Panc1 (cell line): ENCODE results near the gene LHX4. TPM values are rescaled to one million over a fixed set of nuclear protein-coding genes. Genes with fewer than 3 reads are reported as not detected.
A peak's percentile ranks its signal among the peaks of the same experiment; 100 is the strongest.

Experiments
- ATAC-seq: fragments of 200-7000 bp; cut with Tn5 transposase; 2 replicates; pipeline ENCODE4 v1.9.1; 2020; ENCODE audit warnings: mild to moderate bottlenecking, moderate library complexity
- BruUV-seq: library from RNA; stranded (reverse); fragments of 400-500 nt; replicated peaks from 2 replicates; lab custom pipeline; 2021; lab: Mats Ljungman, UMichigan
- CTCF ChIA-PET: fragments of 300-600 bp; sonication (Branson Sonifier 250); formaldehyde crosslinking; loops from one replicate; lab custom pipeline; 2022; ENCODE audit warnings: antibody characterized with exemption; lab: Charles Lee
- POLR2A ChIA-PET: fragments of 300-600 bp; sonication (Branson Sonifier 250); formaldehyde crosslinking; loops from one replicate; lab custom pipeline; 2022; ENCODE audit warnings: antibody characterized with exemption; lab: Charles Lee
- DNase-seq: peaks from one replicate; pipeline ENCODE4 v3.0.0-alpha.2; 2010; ENCODE audit warnings: low read depth, low spot score
- H3K27ac ChIP-seq: 2 replicates; pipeline ENCODE4 v1.5.1; 2011; ENCODE audit warnings: mild to moderate bottlenecking, low read length, inconsistent platforms
- H3K27me3 ChIP-seq: fragments of 200-500 bp; sonication (Bioruptor generic); 2 replicates; pipeline ENCODE4 v1.6.0; 2014; ENCODE audit warnings: low read length, inconsistent platforms; ENCODE audit not compliant: control insufficient read depth, insufficient read depth
- H3K36me3 ChIP-seq: fragments of 200-500 bp; sonication (Bioruptor generic); 2 replicates; pipeline ENCODE4 v1.5.1; 2014; ENCODE audit warnings: inconsistent platforms, mild to moderate bottlenecking, low read length, moderate library complexity; ENCODE audit not compliant: control insufficient read depth, insufficient read depth
- H3K4me1 ChIP-seq: 2 replicates; pipeline ENCODE4 v1.5.1; 2011; ENCODE audit warnings: inconsistent platforms, mild to moderate bottlenecking, low read length, moderate library complexity; ENCODE audit not compliant: control insufficient read depth, insufficient read depth
- H3K4me3 ChIP-seq, 2 experiments: 2 replicates each; pipeline ENCODE4 v1.5.1; 2011 to 2012; ENCODE audit warnings: low read depth in 2 of 2, low read length in 2 of 2, mild to moderate bottlenecking in 2 of 2, inconsistent platforms in 1 of 2, moderate library complexity in 1 of 2
- H3K9me3 ChIP-seq: fragments of 200-500 bp; sonication (Bioruptor generic); 2 replicates; pipeline ENCODE4 v1.5.1; 2014; ENCODE audit warnings: low read depth, mild to moderate bottlenecking, inconsistent platforms, low read length, moderate library complexity; ENCODE audit not compliant: control insufficient read depth, insufficient read depth
- POLR2AphosphoS5 ChIP-seq: IDR thresholded peaks from 2 replicates; pipeline ENCODE4 v1.6.1; 2012; ENCODE audit warnings: mild to moderate bottlenecking, low read depth, low read length, moderate library complexity
- SIN3A ChIP-seq: IDR thresholded peaks from 2 replicates; pipeline ENCODE4 v1.6.1; 2012; ENCODE audit warnings: low read depth, mild to moderate bottlenecking, low read length, moderate library complexity, borderline replicate concordance; ENCODE audit not compliant: insufficient read depth
- TCF7L2 ChIP-seq: IDR thresholded peaks from 2 replicates; pipeline ENCODE4 v1.6.1; 2011; ENCODE audit warnings: mild to moderate bottlenecking, low read depth, low read length, inconsistent platforms
- in situ Hi-C: cut with HindIII; loops from 2 replicates; pipeline ENCODE4 v1.10.0; 2016; ENCODE audit warnings: low sequenced_read_pairs, low pct_unique_long_range_greater_than_20kb
- intact Hi-C: fragments of 100-400 bp; cut with micrococcal nuclease; formaldehyde crosslinking; loops from one replicate; pipeline ENCODE4 v1.10.0; 2022; ENCODE audit not compliant: unreplicated experiment
- total RNA-seq: library from RNA; stranded (reverse); gene quantifications from one replicate; pipeline ENCODE4 v1.2.1, GENCODE V29; 2021; ENCODE audit not compliant: unreplicated experiment
- TF ChIP-seq, protein P1 (sequence below): fragments of 450-650 bp; IDR thresholded peaks from 2 replicates; pipeline ENCODE4 v1.5.1; 2017; ENCODE audit warnings: mild to moderate bottlenecking
- TF ChIP-seq, protein P2 (sequence below), 2 experiments: IDR thresholded peaks; 2 replicates each; pipeline ENCODE4 v1.6.1; 2011 to 2012; ENCODE audit warnings: low read depth in 2 of 2, control low read depth in 1 of 2, low read length in 1 of 2, mild to moderate bottlenecking in 1 of 2, moderate library complexity in 1 of 2; ENCODE audit not compliant: insufficient read depth in 1 of 2

Gene LHX4
- total RNA-seq, 1 experiment from 2014 or later = 0.72 TPM

DNA sequence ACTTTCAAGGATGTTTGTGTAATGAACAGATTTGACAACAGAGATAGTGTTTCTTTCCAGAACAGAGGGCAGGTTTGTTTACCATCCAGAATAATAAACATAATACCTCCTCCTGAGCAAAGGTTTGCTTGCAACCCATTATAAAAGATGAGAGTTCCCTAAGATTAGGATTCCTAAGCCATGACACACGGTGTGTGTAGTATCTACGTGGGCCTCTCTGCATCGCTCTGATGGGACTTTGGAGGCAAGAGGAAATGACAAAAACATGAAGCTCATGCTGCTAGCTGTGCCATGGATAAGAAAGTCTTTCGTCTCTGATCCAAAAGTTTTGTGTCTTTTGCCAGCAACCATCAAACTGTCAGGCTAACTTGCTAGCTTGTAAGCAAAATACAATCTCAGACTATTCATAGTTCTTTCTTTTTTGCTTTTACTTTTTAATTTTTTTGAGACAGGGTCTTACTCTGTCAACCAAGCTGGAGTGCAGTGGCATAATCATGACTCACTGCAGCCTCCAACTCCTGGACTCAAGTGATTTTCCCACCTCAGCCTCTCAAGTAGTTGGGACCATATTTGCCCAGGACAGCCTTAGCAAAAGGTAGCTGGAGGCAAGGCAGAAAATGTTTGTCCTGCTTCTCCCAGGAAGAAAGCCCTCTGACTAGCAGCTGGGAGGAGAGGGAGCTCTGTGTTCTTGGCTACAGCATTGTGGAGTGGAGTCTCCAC is 81.1 kb downstream of the LHX4 start:
- intact Hi-C loops = no loop called here
- in situ Hi-C loops = no loop called here
- ChIA-PET CTCF (no interaction called here), POLR2A (no interaction called here)
- H3K27ac ChIP-seq = 0 out of 2 replicates have a peak overlapping the region, but pooled peaks have one; percentile 1
- no peaks in the 10 kb centered on the region; the same call in 1 of the 2 replicates for H3K36me3 ChIP-seq
- no peaks in the 10 kb centered on the region for H3K27me3 ChIP-seq
- peaks cover 24% of the 10 kb centered on the region for H3K4me1 ChIP-seq
- no peak overlapping the region for H3K4me3 ChIP-seq
- H3K9me3 ChIP-seq = no peaks in the 10 kb centered on the region
- peak; percentile 87 for ATAC-seq
- TF ChIP-seq POLR2AphosphoS5 = no peak
- TF ChIP-seq TCF7L2 = no peak
- TF ChIP-seq, protein P1, sequence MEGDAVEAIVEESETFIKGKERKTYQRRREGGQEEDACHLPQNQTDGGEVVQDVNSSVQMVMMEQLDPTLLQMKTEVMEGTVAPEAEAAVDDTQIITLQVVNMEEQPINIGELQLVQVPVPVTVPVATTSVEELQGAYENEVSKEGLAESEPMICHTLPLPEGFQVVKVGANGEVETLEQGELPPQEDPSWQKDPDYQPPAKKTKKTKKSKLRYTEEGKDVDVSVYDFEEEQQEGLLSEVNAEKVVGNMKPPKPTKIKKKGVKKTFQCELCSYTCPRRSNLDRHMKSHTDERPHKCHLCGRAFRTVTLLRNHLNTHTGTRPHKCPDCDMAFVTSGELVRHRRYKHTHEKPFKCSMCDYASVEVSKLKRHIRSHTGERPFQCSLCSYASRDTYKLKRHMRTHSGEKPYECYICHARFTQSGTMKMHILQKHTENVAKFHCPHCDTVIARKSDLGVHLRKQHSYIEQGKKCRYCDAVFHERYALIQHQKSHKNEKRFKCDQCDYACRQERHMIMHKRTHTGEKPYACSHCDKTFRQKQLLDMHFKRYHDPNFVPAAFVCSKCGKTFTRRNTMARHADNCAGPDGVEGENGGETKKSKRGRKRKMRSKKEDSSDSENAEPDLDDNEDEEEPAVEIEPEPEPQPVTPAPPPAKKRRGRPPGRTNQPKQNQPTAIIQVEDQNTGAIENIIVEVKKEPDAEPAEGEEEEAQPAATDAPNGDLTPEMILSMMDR = no peak
- TF ChIP-seq, protein P2, sequence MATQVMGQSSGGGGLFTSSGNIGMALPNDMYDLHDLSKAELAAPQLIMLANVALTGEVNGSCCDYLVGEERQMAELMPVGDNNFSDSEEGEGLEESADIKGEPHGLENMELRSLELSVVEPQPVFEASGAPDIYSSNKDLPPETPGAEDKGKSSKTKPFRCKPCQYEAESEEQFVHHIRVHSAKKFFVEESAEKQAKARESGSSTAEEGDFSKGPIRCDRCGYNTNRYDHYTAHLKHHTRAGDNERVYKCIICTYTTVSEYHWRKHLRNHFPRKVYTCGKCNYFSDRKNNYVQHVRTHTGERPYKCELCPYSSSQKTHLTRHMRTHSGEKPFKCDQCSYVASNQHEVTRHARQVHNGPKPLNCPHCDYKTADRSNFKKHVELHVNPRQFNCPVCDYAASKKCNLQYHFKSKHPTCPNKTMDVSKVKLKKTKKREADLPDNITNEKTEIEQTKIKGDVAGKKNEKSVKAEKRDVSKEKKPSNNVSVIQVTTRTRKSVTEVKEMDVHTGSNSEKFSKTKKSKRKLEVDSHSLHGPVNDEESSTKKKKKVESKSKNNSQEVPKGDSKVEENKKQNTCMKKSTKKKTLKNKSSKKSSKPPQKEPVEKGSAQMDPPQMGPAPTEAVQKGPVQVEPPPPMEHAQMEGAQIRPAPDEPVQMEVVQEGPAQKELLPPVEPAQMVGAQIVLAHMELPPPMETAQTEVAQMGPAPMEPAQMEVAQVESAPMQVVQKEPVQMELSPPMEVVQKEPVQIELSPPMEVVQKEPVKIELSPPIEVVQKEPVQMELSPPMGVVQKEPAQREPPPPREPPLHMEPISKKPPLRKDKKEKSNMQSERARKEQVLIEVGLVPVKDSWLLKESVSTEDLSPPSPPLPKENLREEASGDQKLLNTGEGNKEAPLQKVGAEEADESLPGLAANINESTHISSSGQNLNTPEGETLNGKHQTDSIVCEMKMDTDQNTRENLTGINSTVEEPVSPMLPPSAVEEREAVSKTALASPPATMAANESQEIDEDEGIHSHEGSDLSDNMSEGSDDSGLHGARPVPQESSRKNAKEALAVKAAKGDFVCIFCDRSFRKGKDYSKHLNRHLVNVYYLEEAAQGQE (IDR thresholded peaks at IDR 0.05; ENCODE audit: insufficient read depth in 1 of 2, low read depth in 2 of 2, low read length in 1 of 2) = no peak
- TF ChIP-seq SIN3A = no peak
- BruUV-seq = no TSS peak
- DNase-seq = peak; percentile 69

DNA sequence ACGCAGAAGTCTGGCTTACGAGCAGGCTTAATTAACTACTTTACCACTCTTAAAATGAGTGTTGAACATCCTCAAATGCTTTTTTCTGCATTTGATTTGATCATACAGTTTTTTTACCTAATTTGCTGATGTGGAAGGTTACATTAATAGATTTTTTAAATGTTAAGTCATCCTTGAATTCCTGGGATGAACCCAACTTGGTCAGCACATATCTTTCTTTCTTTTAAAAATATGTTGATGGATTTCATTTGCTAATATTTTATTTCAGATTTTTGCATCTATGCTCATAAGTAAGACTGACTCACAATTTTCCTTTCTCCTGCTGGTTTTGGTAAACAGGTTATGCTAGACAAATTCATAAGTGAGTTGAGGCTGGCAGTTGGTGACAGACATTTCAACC is 82.9 kb downstream of the LHX4 start:
- no peak for TF ChIP-seq SIN3A
- TF ChIP-seq TCF7L2 = no peak
- TF ChIP-seq, protein P1 = no peak
- TF ChIP-seq, protein P2 (IDR thresholded peaks at IDR 0.05; ENCODE audit: insufficient read depth in 1 of 2, low read depth in 2 of 2, low read length in 1 of 2) = no peak
- TF ChIP-seq POLR2AphosphoS5 = no peak
- Histone ChIP-seq H3K9me3 (no peaks in the 10 kb centered on the region), H3K4me3 (no peak overlapping the region), H3K36me3 (no peaks in the 10 kb centered on the region; the same call in 1 of the 2 replicates), H3K4me1 (peaks cover 24% of the 10 kb centered on the region), H3K27me3 (no peaks in the 10 kb centered on the region), H3K27ac (no peak overlapping the region)
- in situ Hi-C loops = no loop called here
- POLR2A ChIA-PET = no interaction called here
- BruUV-seq = no TSS peak
- CTCF ChIA-PET = no interaction called here
- intact Hi-C loops = no loop called here
- DNase-seq (no peak), ATAC-seq (no peak)
